ENCODE results near the gene KRTAP1-4.
"Not testable (repeated sequence)": the region's sequence is repeated elsewhere in the genome, so short reads cannot be mapped to it uniquely, and the experiment has no call there.

KRTAP1-4 gene

DNA sequence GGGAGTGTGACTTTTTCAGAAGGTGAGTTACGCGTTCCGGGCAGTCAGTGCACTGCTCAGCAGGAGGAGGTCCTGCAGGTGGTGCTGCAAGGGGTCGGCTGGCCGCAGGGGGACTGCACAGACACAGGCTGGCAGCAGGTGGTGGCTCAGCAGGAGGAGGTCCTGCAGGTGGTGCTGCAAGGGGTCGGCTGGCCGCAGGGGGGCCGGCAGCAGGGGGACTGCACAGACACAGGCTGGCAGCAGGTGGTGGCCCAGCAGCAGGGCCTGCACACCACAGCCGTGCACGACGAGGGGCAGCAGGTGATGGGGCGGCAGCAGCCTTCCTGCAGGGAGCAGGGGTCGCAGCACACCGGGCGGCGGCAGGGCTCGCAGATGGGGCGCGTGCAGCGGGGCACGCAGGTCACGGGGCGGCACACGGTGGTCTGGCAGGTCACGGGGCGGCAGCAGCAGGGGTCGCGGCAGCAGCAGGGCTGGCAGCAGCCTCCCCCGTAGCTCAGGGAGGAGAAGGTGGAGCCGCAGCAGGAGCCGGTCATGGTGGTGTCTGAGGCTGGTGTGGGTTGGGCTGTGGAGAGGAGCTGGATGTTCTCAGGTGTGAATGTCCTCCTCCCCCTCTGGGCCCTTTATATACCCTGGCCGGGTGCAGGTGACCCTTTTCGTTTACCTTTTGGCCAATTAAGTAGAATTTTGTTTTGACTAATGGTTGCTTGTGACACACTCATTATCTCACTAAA, 16.9 kb upstream of the KRTAP1-4 start, which contains the start of gene KRTAP2-1:
TSS of gene KRTAP2-1 (minus strand) at position 582 of the 731 bp plus-strand sequence. CDS start at position 533, 49 bp downstream.
- not testable (repeated sequence) for DNase-seq (ENCODE audit: low spot score)

DNA sequence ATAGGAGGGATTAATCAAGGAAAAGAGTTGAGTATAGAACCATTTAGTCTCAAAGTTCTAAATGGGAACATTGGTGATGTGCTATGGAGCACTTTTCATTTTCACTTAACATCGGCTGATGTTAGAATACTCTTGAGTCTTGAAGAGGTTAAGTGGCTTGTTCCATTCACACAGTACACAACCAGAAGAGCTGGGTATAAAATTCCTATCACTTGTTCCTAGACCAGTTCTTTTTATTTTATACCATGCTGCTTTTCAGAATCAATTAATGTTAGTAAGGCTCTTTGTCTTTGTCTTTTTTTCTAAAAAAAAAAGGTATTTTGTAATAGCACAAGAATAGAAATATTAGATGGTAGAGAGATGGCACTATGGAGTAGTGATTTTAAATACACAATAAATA, 13.0 kb upstream of the KRTAP1-4 start:
- DNase-seq (ENCODE audit: low spot score), result no peak

GRCh38 chr17:41040783-41041571, 11.0 kb upstream of the KRTAP1-4 start, which contains the start of gene KRTAP1-1:
TSS of gene KRTAP1-1 (minus strand) at chr17:41041450. CDS start at chr17:41041397, 53 bp downstream.
- DNase-seq (ENCODE audit: low spot score), result not testable (repeated sequence)

DNA sequence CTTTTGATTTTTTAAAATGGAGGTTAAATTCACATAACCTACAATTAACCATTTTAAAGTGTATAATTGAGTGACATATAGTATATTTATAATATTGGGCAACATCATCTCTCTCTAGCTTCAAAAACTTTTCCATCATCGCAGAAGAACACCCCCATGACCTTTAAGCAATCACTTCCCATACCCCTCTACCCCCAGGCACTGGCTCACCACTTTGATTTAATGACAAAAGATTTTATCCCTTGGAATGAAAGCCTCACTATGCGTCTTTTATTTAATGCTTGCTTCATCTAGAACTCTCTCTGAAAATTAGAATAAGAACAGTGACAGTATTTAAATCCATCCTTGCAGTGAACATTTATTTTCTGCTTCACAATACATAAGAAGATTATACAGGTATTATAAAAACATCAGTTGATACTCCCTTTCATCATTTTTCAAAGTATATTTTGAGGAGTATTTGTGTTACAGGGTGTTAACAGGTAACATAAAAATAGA, 7.9 kb upstream of the KRTAP1-4 start:
- no peak for DNase-seq (ENCODE audit: low spot score)

GRCh38 chr17:41034346-41034935, 4.4 kb upstream of the KRTAP1-4 start, which contains the start of gene KRTAP1-3:
TSS of gene KRTAP1-3 (minus strand) at chr17:41034874. CDS start at chr17:41034821, 53 bp downstream.
- not testable (repeated sequence) for DNase-seq (ENCODE audit: low spot score)

DNA sequence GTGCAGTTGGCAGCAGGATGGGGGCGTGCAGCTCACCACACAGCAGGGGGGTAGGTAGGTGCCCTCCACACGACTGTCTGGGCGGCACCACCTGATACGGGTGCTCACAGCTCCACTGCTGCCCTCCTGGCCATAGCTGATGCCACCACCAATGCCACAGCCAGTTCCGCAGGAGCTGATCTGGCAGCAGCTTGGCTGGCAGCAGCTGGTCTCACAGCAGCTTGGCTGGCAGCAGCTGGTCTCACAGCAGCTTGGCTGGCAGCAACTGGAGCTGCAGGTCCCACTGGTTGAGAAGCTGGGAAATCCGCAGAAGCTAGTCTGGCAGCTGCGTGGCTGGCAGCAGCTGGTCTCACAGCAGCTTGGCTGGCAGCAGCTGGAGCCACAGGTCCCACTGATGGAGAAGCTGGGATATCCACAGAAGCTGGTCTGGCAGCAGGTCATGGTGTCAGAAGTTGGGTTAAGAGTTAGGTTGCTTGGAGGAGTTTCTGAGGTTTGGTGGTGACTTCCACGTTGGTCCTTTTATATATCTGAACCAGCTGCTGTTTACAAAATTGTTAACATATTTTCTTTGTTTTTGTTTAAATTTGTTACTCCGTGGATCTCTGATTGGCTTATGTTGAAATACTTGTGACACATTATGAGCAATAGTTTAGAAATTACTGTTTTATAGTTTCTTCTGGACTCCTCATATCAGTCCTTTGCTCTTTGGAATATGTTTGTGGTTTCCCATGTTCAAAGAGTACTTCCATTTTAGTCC, 3.1 kb downstream of the KRTAP1-4 start, which contains the start of gene KRTAP1-5:
TSS of gene KRTAP1-5 (minus strand) at position 494 of the 757 bp plus-strand sequence. CDS start at position 441, 53 bp downstream.
- no peak for DNase-seq (ENCODE audit: low spot score)

- DNase-seq (ENCODE audit: low spot score), result no peak
Observed at GRCh38 chr17:41024697-41025096, 5.3 kb downstream of the KRTAP1-4 start.

DNA sequence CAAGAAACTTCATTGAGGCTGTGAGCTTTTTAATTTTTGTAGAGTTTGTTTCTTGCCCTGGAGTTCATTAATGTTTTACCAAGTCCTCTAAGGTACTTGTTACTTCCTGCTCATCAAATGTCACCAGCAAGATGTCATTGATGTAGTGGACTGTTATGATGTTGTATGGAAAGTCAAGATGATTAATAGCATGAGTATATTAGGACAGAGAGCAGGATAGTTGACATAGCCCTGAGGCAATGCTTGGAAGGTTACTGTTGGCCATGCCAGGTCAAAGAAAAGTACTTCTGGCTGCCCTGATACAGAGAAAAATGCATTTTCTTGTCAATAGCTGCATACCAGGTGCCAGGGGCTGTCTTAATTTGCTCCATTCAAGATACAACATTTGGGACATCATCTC, 9.7 kb downstream of the KRTAP1-4 start:
- DNase-seq (ENCODE audit: low spot score), result no peak

DNA sequence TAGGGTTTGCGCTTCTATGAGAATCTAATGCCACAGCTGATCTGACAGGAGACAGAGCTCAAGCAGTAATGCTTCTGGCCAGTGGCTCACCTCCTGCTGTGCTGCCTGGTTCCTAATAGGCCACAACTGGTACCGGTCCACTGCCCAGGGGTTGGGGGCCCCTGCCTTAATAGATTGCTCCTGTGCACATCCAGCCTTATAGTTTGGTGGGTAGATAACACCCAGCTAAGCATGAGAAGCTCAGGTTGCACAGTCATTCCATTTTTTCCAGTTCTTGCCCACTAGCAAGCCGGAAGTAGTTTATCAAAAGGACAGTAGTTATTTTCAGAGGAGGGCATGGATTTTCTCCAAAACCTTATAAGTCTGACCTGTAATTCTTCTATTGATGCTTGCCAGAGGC, 10.6 kb downstream of the KRTAP1-4 start:
- DNase-seq (ENCODE audit: low spot score), result no peak

DNA sequence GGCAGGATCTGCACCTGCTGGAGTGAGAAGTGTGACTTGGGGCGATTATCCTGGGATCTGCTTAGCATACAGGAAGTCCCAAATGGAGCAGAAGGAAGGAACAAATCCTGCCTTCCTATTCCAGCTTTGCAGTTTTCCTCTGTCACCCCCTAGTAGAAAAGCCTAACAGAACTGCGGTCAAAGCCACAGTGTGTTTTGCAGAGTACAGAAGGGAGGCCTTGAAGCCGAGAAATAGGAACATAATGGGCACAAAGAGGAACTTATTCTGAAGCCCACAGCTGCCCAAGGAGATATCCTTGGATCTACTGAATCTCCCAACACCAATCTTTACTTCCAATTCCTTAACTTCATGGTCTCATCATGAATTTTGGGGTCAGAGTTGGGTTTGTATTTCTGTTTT, 11.5 kb downstream of the KRTAP1-4 start:
- DNase-seq (ENCODE audit: low spot score), result no peak

GRCh38 chr17:41016578-41017215, 13.3 kb downstream of the KRTAP1-4 start:
- no peak for DNase-seq (ENCODE audit: low spot score)

GRCh38 chr17:41015454-41015853, 14.5 kb downstream of the KRTAP1-4 start:
- DNase-seq (ENCODE audit: low spot score), result no peak

- no peak for DNase-seq (ENCODE audit: low spot score)
Observed at GRCh38 chr17:41013606-41014005, 16.4 kb downstream of the KRTAP1-4 start.

DNA sequence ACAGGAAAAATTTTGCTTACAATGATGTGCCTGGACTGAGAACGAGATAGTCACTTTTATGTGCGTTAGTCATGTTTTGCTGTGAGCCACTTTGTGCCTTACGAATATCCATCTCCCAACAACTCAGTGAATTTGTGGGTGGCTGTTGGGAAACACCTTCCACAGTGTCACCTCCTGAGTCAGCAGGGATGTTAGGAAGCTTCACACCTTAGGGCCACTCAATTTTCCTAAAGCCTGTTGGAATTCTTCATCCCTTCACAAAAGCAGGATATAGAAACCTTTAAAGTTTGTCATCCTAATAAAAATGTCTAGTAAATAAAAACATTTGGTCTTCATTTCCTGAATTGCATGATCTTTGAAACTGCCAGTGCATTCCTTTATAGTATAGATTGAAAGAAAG, 16.8 kb downstream of the KRTAP1-4 start:
- no peak for DNase-seq (ENCODE audit: low spot score)

GRCh38 chr17:41012326-41013120, 17.5 kb downstream of the KRTAP1-4 start:
- DNase-seq (ENCODE audit: low spot score), result no peak

- no peak for DNase-seq (ENCODE audit: low spot score)
Observed at GRCh38 chr17:41010441-41010840, 19.6 kb downstream of the KRTAP1-4 start.

GRCh38 chr17:41009936-41010335, 20.1 kb downstream of the KRTAP1-4 start:
- DNase-seq (ENCODE audit: low spot score), result no peak

GRCh38 chr17:41009301-41009760, 20.7 kb downstream of the KRTAP1-4 start:
- DNase-seq (ENCODE audit: low spot score), result no peak

- DNase-seq (ENCODE audit: low spot score), result no peak
Observed at GRCh38 chr17:41008811-41009210, 21.2 kb downstream of the KRTAP1-4 start, which contains the start of gene KRTAP3-1. TSS of gene KRTAP3-1 (minus strand) at chr17:41009128. CDS start at chr17:41009074, 54 bp downstream.

- no peak for DNase-seq (ENCODE audit: low spot score)
Observed at GRCh38 chr17:41004397-41004796, 25.6 kb downstream of the KRTAP1-4 start.
